HUES48 (cell line): ENCODE results near the gene IRF2BP2.
"Not testable (repeated sequence)": the region's sequence is repeated elsewhere in the genome, so short reads cannot be mapped to it uniquely, and the experiment has no call there.

Experiments used
- H3K27ac ChIP-seq: one replicate; pipeline ENCODE4 v1.7.0; 2013; ENCODE audit warnings: low read depth, low read length, inconsistent platforms
- H3K27me3 ChIP-seq: 2 replicates; pipeline ENCODE4 v1.6.1; 2013; ENCODE audit warnings: mild to moderate bottlenecking, low read length; ENCODE audit not compliant: control insufficient read depth, insufficient read depth
- H3K36me3 ChIP-seq: 2 replicates; pipeline ENCODE4 v1.6.1; 2013; ENCODE audit warnings: low read length; ENCODE audit not compliant: control insufficient read depth, insufficient read depth
- H3K4me1 ChIP-seq: 2 replicates; pipeline ENCODE4 v1.6.1; 2013; ENCODE audit warnings: mild to moderate bottlenecking, low read length; ENCODE audit not compliant: control insufficient read depth, insufficient read depth
- H3K4me3 ChIP-seq: 2 replicates; pipeline ENCODE4 v1.5.1; 2013; ENCODE audit warnings: mild to moderate bottlenecking, low read depth, low read length
- H3K9ac ChIP-seq: 2 replicates; pipeline ENCODE4 v1.6.1; 2013; ENCODE audit warnings: mild to moderate bottlenecking, low read depth, low read length, moderate library complexity
- H3K9me3 ChIP-seq: 2 replicates; pipeline ENCODE4 v1.6.1; 2013; ENCODE audit warnings: low read length; ENCODE audit not compliant: control insufficient read depth, insufficient read depth

IRF2BP2 gene

DNA sequence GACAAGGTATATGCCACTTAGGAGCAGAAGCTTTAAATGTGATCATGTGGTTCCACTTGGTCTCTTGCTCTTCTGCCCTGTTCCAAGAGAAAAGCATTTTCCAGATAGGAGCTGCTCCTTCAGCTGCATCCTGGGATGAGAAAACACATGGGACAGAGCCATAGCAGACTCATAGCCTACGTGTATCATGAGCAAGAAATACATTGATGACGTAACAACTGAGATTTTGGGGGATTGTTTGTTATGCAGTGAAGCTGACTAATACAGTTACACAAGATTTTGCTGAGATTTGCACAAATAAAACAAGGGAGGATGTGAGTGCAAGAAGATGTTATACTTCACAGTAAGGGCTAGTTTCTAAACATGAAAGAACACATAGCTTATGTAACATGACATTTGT is 36.0 kb upstream of the IRF2BP2 start:
- H3K27ac ChIP-seq = no peak overlapping the region
- H3K27me3 ChIP-seq = no peaks in the 10 kb centered on the region
- no peak overlapping the region for H3K4me3 ChIP-seq
- H3K36me3 ChIP-seq = no peaks in the 10 kb centered on the region
- peaks cover 1% of the 10 kb centered on the region; the same call in 1 of the 2 replicates for H3K4me1 ChIP-seq
- no peak overlapping the region for H3K9ac ChIP-seq
- H3K9me3 ChIP-seq = 0 out of 2 replicates have a peak, but pooled peaks cover 4% of the 10 kb centered on the region

DNA sequence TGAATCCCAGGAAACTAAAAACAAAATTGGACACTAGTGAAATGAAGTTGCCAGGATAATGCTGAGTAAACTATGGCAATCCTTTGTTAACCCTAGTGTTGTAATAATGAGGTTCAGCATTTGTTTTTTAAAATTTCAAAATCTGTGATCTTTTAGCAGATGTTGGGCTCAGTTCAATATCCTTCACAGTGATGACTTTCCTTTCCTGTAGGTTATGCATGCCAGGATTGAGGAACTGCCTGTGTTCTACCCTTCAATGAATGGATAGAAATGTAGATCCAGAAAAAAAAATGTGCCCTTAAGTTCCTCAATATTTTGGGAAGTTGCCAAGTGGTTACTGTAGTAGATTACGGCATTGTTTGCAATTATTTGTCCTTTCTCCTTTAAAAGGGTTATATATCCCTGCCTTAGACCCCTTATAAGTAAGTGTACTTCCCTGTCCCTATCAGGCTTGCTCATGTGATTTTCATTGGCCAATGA is 35.5 kb upstream of the IRF2BP2 start:
- H3K4me1 ChIP-seq = peaks cover 4% of the 10 kb centered on the region; the same call in 1 of the 2 replicates

DNA sequence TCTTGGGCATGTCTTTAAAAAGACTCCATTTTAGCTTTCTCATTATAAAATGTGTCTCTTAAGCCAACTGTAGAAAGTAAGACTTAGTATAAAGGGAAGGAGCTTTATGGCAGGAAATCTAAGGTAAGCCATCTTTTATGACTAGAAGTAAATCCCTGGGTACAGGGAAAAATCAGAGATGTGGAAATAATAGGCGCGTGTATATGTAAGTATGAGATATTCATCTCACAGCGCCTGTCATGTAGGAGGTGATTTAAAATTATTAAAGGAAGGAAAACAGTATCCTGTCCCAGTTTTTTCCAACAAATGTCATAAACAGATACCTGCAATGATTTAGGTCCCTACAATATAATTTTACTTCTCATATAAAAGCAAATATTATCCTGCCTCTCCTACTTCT is 35.0 kb upstream of the IRF2BP2 start:
- no peak overlapping the region for H3K4me3 ChIP-seq
- 0 out of 2 replicates have a peak, but pooled peaks cover 4% of the 10 kb centered on the region for H3K9me3 ChIP-seq
- H3K27ac ChIP-seq = no peak overlapping the region
- H3K9ac ChIP-seq = no peak overlapping the region
- H3K27me3 ChIP-seq = no peaks in the 10 kb centered on the region
- H3K4me1 ChIP-seq = peaks cover 4% of the 10 kb centered on the region; the same call in 1 of the 2 replicates
- H3K36me3 ChIP-seq = no peaks in the 10 kb centered on the region

More for the DNA sequence above, 35.5 kb upstream of the IRF2BP2 start:
- Histone ChIP-seq H3K9me3 (0 out of 2 replicates have a peak, but pooled peaks cover 4% of the 10 kb centered on the region), H3K4me3 (no peak overlapping the region), H3K36me3 (no peaks in the 10 kb centered on the region), H3K27me3 (no peaks in the 10 kb centered on the region), H3K9ac (no peak overlapping the region), H3K27ac (no peak overlapping the region)

DNA sequence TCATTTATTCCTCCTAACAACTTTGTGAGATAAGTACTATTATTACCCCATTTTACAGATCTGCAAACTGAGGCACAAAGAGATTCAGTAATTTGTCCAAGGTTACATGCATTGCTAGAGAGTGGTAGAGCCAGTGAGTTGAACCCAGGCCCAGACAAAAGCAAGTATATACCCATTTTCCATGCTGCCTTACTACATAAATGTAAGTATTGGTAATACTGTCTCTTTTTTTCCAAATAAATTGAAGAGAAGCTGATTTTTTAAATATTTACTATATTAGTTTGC is 33.8 kb upstream of the IRF2BP2 start:
- H3K27ac ChIP-seq = no peak overlapping the region
- peaks cover 4% of the 10 kb centered on the region; the same call in 1 of the 2 replicates for H3K4me1 ChIP-seq
- H3K27me3 ChIP-seq = no peaks in the 10 kb centered on the region
- H3K9me3 ChIP-seq = 0 out of 2 replicates have a peak, but pooled peaks cover 4% of the 10 kb centered on the region
- no peaks in the 10 kb centered on the region for H3K36me3 ChIP-seq
- no peak overlapping the region for H3K9ac ChIP-seq
- no peak overlapping the region for H3K4me3 ChIP-seq

DNA sequence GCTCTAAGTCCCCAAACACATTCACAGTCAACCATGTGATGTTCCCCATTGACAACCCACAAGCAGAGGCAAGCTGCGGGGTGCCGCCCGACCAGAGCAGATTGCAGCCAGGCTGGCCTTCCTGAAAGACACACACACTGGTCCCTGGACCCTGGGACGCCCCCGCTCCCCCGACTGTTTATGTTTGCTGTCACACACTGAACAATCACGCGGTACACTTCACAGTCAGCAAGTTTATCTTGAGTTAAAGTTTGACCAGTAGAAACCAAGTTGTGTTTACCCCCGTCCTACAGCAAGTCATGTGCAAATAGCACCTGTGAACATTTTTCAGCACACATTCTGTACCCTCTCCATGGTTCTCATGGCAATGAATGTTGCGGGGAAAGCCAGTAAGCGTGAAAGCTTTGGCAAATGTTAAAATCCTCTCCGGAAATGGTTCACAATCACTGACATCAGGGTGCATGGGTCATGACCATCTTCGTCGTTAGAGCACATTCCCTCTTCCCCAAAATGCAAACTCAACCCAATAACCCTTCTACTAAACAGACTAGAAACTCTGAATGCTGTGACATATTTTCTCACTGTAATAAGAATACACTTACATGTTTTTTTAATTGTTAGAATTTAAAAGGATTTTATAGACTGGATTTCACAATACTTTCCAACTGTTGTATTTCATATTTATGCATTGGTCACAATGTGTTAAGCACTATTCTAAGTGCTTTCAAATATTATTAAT is 33.3 kb upstream of the IRF2BP2 start:
- H3K27me3 ChIP-seq = no peaks in the 10 kb centered on the region
- H3K4me3 ChIP-seq = no peak overlapping the region
- H3K27ac ChIP-seq = no peak overlapping the region
- peaks cover 4% of the 10 kb centered on the region; the same call in 1 of the 2 replicates for H3K4me1 ChIP-seq
- H3K36me3 ChIP-seq = no peaks in the 10 kb centered on the region
- H3K9ac ChIP-seq = no peak overlapping the region
- H3K9me3 ChIP-seq = 0 out of 2 replicates have a peak, but pooled peaks cover 4% of the 10 kb centered on the region

DNA sequence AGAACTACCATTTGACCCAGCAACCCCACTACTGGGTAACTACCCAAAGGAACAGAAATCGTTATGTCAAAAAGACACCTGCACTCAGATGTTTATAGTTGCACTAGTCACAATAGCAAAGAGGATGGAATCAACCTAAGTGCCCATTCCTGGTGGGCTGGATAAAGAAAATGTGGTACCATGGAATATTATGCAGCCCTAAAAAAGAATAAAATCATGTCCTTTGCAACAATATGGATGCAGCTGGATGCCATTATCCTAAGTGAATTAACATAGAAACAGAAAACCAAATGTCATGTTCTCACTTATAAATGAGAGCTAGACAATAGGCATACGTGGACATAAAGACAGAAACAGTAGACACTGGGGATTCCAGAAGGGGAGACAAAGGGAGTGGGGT is 32.5 kb upstream of the IRF2BP2 start:
- H3K27me3 ChIP-seq = no peaks in the 10 kb centered on the region
- H3K4me3 ChIP-seq = no peak overlapping the region
- peaks cover 4% of the 10 kb centered on the region; the same call in 1 of the 2 replicates for H3K4me1 ChIP-seq
- no peak overlapping the region for H3K27ac ChIP-seq
- H3K9me3 ChIP-seq = 0 out of 2 replicates have a peak, but pooled peaks cover 4% of the 10 kb centered on the region
- H3K9ac ChIP-seq = no peak overlapping the region
- no peaks in the 10 kb centered on the region for H3K36me3 ChIP-seq

DNA sequence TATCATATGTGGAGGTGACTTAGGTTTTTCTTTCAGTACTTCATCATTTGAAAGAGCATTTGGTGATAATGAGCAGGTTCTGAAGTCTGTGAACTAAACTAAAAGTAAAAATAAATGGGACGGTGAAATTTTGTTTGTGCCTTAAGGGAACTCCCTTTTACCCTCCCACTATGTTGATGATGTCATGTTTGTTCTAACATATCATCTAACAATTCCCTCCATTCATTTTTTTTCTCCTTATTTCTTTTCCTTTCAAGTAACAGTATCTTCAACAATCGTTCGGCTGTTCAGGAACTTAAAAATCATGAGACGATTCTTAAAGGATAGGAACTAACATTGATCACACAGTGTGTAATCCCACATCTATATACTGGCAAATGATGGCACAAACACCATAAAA is 30.0 kb upstream of the IRF2BP2 start:
- H3K4me1 ChIP-seq = peaks cover 4% of the 10 kb centered on the region; the same call in 1 of the 2 replicates

DNA sequence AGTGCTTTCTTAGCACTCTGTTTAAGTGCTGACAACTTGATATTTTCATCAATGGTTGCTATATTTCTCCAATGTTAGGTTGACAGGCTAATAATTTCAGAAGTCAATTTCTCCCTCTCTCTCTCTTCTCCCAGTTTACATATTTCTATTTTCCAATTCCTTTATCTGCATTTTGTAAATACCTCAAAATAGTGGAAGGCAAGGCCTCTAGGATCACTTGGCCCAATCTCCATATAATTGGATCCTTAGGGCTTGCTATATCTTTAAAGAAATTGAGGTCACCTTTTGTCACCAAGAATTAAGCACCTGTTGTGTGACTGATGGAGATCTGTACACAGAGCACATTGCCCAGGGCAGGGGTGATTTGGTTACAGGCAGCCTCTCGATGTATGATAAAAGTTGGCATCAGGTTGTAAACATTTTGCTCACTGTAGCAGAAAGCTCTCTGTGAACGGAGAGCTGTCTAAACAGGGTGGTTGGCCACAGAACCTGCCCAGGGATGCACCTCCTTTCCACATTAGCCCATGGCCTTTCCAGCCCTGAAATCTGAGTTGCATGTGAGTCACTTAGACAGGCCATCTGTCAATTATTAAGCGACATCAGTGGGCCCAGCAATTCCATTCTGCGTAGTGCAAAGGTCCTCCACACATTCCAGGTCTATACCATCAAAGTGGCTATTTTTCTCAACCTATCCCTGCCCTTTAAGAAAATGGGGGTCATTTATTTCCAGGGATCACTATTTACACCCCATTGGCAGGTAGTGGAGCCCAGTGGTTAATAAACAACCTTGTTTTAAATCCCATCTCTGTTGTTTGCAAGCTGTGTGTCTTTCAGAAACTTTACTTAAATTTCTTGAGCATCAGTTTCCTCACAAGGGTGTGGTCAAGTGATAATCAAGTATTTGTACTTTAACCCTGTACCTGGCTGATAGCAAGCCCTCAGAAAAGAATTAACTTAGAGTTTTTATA is 29.1 kb upstream of the IRF2BP2 start:
- Histone ChIP-seq H3K27me3 (no peaks in the 10 kb centered on the region), H3K4me1 (peaks cover 4% of the 10 kb centered on the region; the same call in 1 of the 2 replicates), H3K9ac (no peak overlapping the region), H3K36me3 (no peaks in the 10 kb centered on the region), H3K9me3 (no peaks in the 10 kb centered on the region), H3K27ac (no peak overlapping the region), H3K4me3 (no peak overlapping the region)

More for the DNA sequence above, 30.0 kb upstream of the IRF2BP2 start:
- no peaks in the 10 kb centered on the region for H3K36me3 ChIP-seq
- H3K9ac ChIP-seq = no peak overlapping the region
- H3K9me3 ChIP-seq = no peaks in the 10 kb centered on the region
- no peaks in the 10 kb centered on the region for H3K27me3 ChIP-seq
- H3K4me3 ChIP-seq = no peak overlapping the region
- H3K27ac ChIP-seq = no peak overlapping the region

DNA sequence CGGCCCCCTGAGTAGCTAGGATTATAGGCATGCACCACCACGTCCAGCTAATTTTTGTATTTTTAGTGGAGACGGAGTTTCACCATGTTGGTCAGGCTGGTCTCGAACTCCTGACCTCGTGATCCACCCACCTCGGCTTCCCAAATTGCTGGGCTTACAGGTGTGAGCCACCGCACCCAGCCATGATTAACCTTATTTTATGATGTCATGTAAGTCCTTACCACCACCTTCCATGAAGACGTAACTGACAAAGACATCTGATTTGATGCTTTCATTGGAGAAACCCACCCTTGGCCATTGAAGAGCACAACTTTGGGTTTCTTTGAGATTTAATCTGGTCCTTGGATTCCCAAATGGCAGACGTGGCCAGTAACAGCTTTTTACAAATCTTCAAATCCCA is 24.9 kb upstream of the IRF2BP2 start:
- H3K9ac ChIP-seq, H3K27ac ChIP-seq, H3K4me3 ChIP-seq, H3K4me1 ChIP-seq, H3K36me3 ChIP-seq, H3K9me3 ChIP-seq, H3K27me3 ChIP-seq: not testable (repeated sequence)

DNA sequence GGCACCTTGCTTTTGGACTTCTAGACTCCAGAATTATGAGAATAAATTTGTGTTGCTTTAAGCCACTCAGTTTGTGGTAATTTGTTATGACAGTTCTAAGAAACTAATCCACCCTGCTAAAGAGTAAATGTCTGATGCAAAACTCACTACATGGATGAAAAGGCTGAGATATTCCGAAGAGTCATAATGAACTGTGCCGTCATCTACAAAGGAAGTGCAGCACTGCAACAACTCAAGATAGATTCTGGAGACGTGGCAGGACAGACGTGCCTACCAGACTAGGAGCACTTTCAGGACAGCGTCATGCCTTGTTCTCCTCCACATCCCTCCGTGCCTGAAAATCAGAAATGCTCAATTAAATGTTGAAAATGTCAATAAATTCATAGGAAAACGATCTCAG is 24.4 kb upstream of the IRF2BP2 start:
- Histone ChIP-seq H3K27me3 (no peaks in the 10 kb centered on the region), H3K36me3 (no peaks in the 10 kb centered on the region), H3K4me1 (peaks cover 5% of the 10 kb centered on the region; the same call in 1 of the 2 replicates), H3K4me3 (no peak overlapping the region), H3K9ac (no peak overlapping the region), H3K27ac (no peak overlapping the region), H3K9me3 (no peaks in the 10 kb centered on the region)
